ENCODE data around the gene BCORL1.

BCORL1 gene

DNA sequence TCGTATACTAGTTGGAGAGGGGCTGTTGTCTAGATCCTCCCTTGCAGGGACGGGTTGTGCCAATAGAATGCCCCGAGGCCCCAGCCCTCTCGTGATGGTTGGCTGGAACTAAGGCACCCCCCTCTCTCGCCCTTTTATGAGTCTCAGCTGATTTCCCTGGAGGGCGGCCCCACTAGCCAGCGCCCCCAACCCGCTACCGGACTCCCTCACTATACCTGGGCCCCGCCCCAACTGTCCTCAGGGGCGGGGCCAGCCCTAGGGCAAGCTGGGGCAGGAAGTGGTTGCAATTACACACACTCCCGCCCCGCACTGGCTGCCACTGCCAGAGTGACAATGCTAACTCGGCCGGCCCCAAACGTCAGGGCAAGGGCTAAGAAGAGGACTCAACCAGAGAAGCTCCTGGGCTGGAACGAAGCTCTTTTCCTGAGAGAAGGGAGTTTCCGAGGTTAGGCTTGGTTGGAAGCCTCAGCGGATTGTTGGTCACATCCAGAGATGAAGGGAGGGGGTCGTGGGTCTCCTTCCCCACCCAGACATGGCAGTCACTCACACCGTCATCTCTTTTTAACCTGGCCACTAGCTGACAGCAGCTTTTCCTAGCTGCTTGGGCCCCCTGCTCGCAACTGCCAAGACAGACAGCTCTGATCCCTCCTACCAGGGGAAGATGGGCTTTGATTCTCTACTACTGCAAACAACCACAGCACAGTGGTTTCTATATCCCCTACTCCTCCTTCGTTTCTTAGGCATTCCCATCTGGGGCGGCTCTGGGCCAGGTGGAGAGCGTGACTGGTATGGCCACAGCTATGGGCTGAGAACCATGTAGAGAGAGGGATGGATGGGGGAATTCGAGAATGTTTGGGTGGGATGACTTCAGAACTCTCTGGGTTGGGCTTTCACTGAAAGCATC lies 21.0 kb upstream of the BCORL1 start:
- no peak for DNase-seq (ENCODE audit: low read depth)

DNA sequence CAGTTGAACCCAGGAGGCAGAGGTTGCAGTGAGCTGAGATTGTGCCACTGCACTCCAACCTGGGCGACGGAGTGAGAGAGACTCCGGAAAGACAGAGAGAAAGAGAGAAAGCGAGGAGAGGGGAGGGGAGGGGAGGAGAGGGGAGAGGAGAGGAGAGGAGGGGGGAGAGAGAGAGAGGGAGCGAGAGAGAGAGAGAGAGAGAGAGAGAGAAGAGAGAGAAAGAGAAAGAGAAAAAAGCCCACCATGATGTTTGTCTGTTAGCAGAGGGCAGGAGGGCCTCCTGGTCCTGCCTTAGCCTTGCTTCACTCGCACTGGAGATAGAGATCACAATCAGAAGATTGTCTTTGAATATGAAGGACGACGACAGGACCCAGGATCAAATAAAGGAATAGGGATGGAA lies 18.7 kb upstream of the BCORL1 start:
- DNase-seq (ENCODE audit: low read depth) = no peak

DNA sequence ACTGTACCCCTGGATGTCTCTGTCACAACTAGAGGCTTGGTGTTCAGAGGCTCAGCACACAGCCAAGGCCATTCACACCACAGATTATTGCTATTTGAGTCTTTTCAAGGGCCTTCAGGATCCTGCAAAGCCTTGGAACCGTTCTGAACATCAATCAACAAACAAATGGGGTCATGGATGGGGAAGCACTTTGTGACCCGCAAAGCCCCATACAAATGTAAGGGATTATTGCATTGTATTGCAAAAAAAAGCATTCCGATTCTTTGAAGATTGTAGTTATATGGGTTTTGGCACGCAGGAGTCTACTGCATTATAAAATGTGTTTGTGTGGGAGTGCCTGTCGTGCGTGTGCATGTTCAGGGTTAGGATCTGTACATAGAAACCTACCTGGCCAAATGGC lies 17.3 kb upstream of the BCORL1 start:
- no peak for DNase-seq (ENCODE audit: low read depth)

DNA sequence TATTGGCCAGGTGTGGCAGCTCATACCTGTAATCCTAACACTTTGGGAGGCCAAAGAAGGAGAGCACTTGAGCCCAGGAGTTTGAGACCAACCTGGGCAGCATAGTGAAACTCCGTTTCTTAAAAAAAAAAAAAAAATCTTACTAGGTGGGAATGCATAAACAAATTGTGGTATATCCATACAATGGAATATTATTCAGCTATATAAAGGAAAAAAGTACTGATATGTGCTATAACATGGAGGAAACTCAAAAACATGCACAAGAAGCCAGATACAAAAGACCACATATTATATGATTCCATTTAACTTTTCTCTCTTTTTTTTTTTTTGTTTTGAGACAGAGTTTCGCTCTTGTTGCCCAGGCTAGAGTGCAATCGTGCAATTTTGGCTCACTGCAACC lies 13.5 kb upstream of the BCORL1 start:
- no peak for DNase-seq (ENCODE audit: low read depth)

DNA sequence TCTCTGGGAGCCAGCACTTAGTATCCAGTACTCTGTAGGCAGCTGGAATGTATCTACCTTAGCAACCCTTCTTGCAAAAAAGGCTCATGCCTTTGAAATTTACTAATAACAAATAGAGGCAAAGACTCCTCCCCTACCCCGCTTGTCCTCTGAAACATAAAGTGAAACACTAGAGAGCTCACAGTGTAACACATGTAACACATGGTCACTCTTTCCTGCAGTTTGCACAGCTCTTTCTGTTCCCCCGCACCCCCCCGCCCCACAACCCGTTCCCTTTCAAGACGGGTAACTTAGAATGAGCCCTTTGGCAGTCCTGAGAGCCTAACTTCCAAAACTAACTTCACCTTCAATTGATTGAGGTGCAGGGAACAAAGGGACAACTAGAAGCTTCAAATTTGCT lies 6.0 kb upstream of the BCORL1 start:
- DNase-seq (ENCODE audit: low read depth) = no peak

DNA sequence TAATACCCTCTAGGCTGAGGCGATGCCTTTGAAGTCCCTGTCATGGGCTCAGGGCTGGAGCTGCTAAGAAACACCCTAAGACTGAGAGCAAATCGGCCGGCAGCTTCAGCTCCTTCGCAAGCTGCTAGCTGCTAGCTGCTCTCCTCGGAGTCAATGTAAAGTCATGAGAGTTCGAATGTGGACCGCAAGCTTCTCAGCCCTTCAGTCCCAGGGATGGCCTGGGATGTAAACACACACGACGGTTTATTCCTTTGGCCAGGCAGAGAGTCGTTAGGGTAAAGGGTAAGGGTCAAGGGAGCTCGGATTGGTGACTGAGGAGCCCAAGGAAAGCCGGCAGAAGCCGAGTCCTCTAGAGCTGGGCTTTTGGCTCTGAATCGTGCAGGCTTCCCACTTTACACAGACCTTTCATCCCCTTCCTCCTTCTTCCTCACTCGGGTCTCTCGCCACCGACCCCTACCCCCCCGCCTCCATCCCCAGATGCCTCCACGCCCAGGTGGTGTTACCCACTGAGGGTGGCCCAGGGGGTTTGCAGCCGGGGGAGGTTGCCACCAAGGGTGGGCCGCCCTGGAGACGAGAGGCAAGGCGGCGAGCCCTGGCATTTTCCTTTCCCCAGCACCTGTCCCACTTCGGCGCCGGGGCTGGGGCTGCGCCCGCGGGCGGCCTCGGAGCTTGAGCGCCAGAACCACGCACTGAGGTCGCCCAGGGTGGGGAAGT lies 3.1 kb upstream of the BCORL1 start:
- no peak for DNase-seq (ENCODE audit: low read depth)

DNA sequence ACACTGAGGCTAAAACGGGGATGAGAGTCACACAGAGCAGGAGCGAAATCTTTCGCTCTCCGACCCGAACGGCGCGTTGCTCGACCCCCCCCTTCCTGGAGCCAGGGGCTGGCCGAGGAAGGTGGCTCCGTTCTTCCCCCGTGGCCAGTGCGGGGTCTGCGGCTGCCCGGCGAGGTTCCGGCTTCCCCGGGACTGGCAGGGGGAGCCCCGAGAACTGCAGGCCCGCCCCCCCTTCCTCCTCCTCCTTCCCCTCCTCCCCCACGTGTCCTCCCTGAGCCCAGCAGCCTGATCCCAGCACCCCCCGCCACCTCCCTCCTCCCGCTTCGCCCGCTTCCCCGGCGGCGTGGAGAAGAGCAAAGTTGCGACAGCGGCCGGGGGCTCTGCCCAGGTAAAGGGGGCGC lies 2.4 kb upstream of the BCORL1 start:
- DNase-seq (ENCODE audit: low read depth) = no peak

DNA sequence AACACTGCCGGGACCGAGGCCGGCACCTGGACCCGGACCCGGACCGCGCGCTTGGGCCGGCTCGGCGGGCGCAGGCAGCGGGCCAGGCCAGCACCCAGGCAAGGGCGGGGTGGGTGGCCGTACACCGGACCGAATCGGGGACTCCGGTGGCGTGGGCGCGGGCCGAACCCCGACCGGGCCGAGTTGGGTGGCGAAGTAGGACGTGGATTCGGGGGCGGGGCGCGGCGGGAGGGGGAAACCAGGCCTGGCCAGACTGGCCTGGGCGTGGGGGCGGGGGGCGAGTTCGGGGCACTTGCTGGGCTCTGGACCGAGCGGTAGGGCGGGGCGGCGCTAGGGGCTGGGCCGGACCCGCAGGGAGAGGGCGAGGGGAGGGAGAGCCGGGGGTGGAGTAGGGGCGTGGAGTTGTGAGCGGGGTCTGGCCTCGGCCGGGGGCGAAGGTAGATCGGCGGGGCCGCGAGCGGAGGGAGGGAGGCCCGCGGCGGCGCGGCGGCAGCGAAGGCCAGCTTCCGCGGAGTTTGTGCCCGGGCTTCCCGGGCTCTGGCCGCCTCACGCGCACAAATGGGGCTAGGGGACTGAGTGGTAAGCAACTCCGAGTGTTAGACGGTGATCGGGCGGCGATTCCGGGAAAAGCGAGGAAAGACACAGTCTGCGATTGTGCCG lies 1.8 kb upstream of the BCORL1 start:
- DNase-seq (ENCODE audit: low read depth) = no peak

DNA sequence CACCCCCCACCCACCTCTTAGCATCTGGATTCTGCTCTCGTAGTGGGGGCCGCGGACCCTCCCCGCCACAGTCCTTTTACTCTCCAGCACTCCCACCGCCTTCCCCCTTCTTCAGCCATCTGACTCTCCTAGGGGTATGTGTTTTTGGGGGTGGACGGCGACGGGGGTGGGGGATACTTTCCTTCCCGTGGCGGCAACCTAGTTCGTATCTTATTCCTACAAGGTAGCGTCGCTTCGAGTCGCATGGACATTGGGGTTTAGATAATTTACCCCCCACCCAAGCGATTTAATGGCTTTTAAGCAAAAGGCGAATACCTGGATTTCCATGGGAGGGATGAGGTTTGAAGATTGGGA lies 1.3 kb upstream of the BCORL1 start:
- no peak for DNase-seq (ENCODE audit: low read depth)

DNA sequence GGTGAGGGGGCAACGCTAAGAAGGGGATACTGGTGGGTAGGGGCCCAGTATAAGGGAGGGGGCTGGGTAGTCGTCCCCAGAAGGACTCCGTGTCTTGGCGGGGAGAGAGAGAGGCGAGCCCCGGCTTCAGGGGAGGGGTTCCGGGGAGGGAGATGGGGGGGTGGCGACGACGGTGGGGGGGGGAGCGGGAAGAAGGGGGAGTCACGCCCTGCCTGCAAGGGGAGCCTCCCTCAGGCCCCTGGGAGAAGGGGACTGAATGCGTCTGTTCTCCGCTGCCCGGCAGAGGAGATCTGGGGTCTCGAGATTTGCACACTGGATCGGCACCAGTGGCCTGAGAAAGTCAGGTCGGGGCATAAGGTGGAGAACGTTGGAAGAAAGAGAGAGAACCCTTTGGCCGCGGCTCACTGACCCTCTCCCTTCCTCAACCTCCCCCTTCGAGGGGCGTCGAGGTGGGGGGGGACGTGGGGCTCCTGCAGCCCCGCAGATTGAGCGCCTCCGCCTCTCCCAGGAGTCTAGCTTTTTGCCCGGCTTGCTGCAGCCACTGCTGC lies 609 bp upstream of the BCORL1 start:
- DNase-seq (ENCODE audit: low read depth) = no peak

DNA sequence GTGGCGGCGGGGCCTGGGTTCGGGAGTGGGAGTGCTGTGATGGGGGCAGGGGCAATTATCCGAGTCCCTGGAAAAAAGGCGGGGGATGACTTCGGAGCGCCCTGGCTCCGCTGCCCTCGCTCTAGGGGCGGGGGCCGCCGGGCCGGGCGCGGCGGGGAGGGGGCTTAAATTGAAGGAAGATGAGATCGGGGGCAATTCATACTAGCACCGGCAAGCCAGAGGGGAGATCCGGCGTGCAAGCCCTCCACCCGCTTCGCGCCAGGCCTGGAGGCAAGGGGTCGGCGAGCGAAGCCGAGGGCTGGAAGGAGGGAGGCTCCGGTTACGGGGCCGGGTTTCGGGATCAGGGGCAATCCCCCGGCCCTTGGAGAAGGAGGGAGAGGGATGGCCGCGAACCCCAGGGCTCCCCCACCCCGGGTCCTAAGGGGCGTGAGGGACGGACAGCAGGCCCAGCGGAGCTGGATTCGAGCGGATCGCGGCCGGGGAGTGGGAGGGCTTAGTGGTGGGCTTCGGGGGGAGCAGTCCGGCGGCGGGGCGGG lies 1.2 kb downstream of the BCORL1 start:
- DNase-seq (ENCODE audit: low read depth) = no peak

DNA sequence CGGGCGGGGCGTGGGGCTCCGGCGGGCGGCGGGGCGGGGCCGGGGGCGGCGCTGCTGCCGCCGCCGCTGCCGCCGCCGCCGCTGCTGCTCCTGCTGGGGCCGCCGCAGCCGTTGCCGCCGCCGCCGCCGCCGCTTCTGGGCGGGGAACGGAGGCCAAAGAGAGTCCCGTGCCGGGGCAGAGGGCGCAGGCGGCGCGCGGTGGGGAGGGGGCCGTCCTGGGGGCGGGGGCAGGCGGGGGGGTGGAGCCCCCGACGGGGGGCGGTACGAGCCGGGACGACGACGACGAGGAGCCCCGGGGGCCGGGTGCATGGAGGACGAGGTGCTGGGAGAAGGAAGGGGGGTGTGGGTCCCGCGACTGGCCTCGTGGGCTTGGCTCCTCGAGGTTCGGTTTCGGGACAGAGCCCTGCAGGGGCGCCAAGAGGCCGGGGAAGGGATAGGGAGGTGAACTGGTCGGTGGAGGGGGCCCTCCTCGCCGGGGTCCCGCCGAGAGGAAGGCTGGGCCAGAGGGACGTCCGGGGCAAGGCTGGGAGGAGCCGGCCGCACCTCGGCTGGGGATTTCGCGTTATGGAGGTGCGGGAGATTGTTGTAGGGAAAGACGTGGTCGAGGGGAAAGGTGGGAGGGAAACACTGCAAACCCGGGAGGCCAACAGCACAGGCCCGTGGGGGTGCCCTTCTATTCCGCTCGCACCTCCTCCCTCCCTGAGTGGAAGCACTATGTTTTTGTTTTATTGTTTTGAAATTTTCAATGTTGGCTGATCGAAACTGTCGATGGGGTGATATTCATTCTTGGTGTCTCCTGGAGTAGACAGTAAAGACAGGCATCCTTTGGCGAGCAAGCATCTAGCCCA lies 1.9 kb downstream of the BCORL1 start:
- no peak for DNase-seq (ENCODE audit: low read depth)

DNA sequence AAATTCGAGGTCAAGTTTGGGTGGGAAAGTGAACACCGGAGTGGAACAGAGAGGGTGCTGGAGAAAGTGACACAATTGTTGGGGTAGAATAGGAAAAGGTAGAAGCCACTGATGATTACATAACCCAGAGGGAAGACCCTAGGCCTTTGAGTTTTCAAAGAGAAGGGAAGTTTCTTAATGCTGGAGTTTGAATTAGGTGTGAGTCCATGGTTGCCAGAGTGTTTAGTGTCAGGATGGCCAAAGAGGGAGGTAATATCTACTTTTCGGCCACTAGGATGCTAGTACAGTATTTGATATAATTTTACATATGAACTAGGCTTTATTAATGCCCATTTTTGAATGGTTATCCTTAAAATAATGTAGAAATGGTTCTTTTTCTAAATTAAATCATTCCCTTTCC lies 5.4 kb downstream of the BCORL1 start:
- DNase-seq (ENCODE audit: low read depth) = no peak

DNA sequence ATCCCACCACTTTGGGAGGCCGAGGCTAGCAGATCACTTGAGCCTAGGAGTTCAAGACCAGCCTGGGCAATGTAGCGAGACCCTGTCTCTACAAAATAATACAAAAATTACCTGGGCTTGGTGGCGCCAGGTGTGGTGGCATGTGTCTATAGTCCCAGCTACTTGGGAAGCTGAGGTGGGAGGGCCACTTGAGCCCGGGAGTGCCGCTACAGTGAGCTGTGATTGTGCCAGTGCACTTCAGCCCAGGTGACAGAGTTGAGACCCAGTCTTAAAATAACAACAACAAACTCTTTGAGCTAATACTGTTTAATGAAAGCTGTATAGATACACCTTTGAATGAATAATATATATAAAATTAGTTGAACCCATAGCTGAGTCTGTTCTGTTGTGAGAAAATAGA lies 9.7 kb downstream of the BCORL1 start:
- no peak for DNase-seq (ENCODE audit: low read depth)

DNA sequence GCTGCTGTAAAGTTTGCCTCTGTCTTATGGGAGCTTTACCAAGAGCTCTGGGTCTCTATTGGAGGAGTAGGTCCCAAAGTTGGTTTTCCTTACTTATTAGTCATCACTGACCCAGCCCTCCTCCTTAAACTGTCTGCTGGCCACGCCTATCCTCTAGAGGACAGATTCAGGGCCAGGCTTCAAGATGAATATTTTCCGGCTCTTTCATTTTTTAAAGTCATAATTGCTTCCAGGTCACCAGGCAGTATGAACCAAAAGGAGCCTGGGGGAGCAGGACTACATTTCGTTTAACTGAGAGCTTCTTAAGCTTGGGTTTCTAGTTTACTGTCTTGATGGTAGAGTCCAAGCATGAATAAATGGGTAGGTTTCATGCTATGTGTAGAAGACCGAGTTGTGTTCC lies 13.7 kb downstream of the BCORL1 start:
- DNase-seq (ENCODE audit: low read depth) = no peak

DNA sequence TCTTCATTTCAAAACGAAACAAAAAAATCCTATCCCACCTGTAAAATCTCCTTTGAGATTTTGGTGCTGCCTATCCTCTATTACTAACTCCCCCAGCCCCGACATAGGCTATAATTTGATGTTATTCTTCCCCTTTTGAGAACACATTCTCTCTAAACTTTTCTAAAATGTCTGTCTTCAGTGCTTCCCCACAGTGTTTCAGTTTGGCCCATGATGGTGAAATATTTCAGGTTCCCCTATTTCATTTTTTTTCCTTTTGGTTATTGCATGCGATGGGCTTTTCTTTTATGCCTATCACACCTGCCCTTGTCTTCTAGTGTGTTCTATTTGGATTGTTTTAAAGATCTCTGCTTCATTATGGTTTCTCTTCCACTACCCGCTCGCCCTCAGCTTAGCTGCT lies 14.7 kb downstream of the BCORL1 start:
- no peak for DNase-seq (ENCODE audit: low read depth)

DNA sequence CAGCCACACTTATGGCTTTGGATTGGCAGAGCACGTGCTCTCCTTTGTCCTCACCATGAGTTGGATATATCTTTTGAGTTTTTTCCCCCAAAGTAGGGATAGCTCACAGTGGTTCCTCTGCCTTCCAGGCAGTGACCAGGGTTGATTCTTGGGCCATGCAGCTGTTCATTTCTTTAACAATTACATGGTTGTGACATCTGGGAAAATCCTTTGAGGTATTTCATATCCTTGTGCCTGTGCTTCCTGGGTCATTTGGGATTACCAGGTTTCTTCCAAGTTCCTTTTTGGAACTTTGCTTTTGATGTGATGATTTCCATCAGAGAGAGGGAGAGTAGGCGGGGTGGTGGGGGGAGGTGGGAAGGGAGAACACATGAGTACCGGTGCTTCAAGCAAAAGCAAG lies 15.6 kb downstream of the BCORL1 start:
- no peak for DNase-seq (ENCODE audit: low read depth)

DNA sequence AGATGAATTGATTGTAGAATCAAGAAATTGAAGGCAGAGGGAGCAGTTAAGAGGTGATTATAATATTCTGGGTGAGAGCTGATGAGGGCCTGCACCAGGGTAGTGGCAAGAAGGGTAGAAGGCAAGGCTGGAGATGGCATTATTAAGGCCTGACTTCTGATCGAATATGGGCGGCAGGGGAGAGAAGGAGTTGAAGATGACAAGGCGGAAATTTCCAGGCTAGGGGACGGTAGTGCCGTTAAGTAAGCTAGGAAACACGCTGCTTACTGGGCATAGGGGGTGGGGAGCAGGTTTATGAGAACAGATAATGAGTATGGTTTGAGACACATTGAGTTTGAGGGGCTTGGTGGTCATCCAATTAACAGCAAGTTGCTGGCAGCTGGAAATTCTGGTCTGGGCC lies 19.5 kb downstream of the BCORL1 start:
- no peak for DNase-seq (ENCODE audit: low read depth)

DNA sequence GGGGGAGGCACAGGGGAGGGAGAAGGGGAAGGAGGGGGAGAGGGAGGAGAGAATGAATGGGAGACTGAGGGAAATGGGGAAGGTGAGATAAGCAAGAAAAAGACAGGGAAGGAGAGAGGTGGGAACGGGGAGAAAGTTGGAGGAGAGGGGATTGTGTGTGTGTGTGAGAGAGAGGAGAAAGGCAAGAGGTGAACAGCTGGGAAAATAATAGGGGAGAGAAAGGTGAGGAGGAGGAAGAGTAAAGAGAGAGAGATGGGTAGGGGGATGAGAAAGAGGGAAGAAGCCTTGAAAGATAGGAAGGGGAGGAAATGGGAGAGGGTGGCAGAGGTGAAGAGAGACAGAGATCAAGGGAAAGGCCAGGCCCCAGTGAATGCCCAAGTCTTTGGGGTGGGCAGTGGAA lies 20.1 kb downstream of the BCORL1 start:
- DNase-seq (ENCODE audit: low read depth) = no peak

DNA sequence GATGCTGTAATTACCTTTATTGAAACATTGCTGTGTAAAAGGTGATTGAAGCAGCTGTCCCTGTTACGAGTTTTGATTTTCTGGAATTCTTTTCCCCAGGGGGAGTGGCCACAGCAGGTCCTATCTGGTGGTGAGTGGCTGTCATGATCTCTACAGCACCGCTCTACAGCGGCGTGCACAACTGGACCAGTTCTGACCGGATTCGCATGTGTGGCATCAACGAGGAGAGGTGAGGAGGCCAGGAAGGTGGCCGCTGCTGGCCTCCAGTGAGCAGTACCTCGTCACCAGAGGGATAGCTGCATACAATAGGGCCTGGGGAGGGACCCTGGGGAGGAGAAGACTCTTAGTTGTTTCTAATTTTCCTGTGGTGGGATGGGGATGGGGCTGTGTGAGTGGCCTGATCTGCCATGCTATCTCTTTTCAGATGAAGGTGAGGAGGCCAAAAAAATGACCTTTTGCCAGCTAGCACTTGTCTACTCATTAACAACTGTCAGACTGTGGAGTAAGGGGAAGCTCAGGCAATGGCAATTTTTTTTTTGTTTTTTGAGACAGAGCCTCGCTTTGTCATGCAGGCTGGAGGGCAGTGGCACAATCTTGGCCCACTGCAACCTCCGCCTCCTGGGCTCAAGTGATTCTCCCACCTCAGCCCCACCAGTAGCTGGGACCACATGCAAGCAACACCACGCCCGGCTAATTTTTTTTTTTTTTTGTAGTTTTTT lies 22.8 kb downstream of the BCORL1 start:
- DNase-seq (ENCODE audit: low read depth) = no peak

DNA sequence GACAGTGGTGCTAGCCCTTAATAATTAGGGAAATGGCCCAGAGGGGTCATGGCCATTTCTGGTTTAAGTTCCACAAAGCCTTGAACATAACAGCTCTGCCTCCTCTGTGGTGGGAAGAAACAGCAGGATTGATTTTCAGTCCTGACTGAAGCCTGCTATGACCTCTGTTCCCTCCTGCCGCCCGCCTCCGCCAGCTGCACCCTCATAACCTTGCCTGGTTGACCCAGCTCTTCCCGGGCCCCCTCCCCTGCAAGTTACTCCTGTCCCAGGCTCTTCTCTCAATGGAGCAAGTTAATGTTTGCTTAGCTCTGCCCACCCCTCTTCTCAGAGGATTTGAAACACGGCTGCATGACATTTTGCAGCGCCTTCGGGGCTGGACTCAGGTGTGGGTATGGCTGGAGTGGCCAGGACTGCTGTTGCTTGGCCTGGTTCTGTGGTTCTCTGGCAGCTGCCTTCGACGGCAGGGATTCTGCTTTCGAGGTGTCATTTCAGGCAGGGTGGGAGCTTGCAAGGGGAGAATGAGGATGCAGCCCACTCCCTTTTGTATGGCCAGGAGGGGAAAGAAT lies 27.3 kb downstream of the BCORL1 start:
- no peak for DNase-seq (ENCODE audit: low read depth)

Data from stimulated activated CD8-positive, alpha-beta memory T cell treated with anti-CD3 and anti-CD28 coated beads, Interleukin-12 subunit alpha, Interleukin-12 subunit beta, amount 100 ng/mL, for 4 hours (primary cell).